H1 (cell line): ENCODE measurements around the gene GJE1. TPM values are rescaled to one million over a fixed set of nuclear protein-coding genes. Genes with fewer than 3 reads are reported as not detected.

Source experiments
- CTCF ChIA-PET: fragments of 300-600 bp; sonication (Branson Sonifier 250); formaldehyde crosslinking; loops from one replicate; lab custom pipeline; 2021; ENCODE audit not compliant: partially characterized antibody; lab: Charles Lee
- POLR2A ChIA-PET: fragments of 300-600 bp; sonication (Branson Sonifier 250); formaldehyde crosslinking; loops from one replicate; lab custom pipeline; 2021; ENCODE audit warnings: inconsistent platforms; ENCODE audit not compliant: partially characterized antibody; lab: Charles Lee
- DNase-seq, 2 experiments: peaks; one replicate each; pipeline versions ENCODE4 v3.0.0 to v3.0.0-alpha.2; 2010 to 2022; ENCODE audit warnings: low spot score in 2 of 2, low read depth in 1 of 2, mixed read lengths in 1 of 2
- FAIRE-seq: peaks from 2 replicates; lab custom pipeline; 2011; peaks lifted over from hg19 to GRCh38; lab: Jason Lieb, UNC
- H2AFZ ChIP-seq: 2 replicates; pipeline ENCODE4 v1.8.1; 2012; ENCODE audit warnings: low read length, inconsistent platforms
- H2AK5ac ChIP-seq: 2 replicates; pipeline ENCODE4 v1.6.1; 2013; ENCODE audit warnings: low read depth, low read length
- H2BK120ac ChIP-seq: replicated peaks from 2 replicates; pipeline ENCODE3; 2013; ENCODE audit warnings: low read depth, low read length, inconsistent platforms
- H2BK12ac ChIP-seq: 2 replicates; pipeline ENCODE4 v1.6.1; 2013; ENCODE audit warnings: low read depth, low read length
- H2BK15ac ChIP-seq: 2 replicates; pipeline ENCODE4 v1.6.1; 2013; ENCODE audit warnings: low read length
- H2BK20ac ChIP-seq: 2 replicates; pipeline ENCODE4 v1.6.1; 2013; ENCODE audit warnings: low read length
- H2BK5ac ChIP-seq: 2 replicates; pipeline ENCODE4 v1.6.1; 2013; ENCODE audit warnings: low read depth, low read length
- H3K14ac ChIP-seq: 2 replicates; pipeline ENCODE4 v1.6.1; 2013; ENCODE audit warnings: inconsistent platforms; ENCODE audit not compliant: insufficient read length
- H3K18ac ChIP-seq: 2 replicates; pipeline ENCODE4 v1.6.1; 2013; ENCODE audit warnings: low read length; ENCODE audit errors: extremely low read depth
- H3K23ac ChIP-seq: 2 replicates; pipeline ENCODE4 v1.6.1; 2013; ENCODE audit warnings: inconsistent platforms; ENCODE audit not compliant: insufficient read length
- H3K23me2 ChIP-seq: 2 replicates; pipeline ENCODE4 v1.6.1; 2013; ENCODE audit warnings: low read depth, low read length
- H3K27ac ChIP-seq: 2 replicates; pipeline ENCODE4 v1.6.1; 2011; ENCODE audit warnings: low read depth, low read length, inconsistent platforms
- H3K27me3 ChIP-seq, 4 experiments: replicated peaks in 1 of 4; 1 replicate in 1 of 4; 2 replicates in 3 of 4; pipeline versions ENCODE4 v1.6.1 to v1.8.1; 2011 to 2013; ENCODE audit warnings: low read length in 3 of 4, mild to moderate bottlenecking in 3 of 4, inconsistent platforms in 2 of 4, mixed read lengths in 2 of 4, moderate library complexity in 1 of 4; ENCODE audit not compliant: control insufficient read depth in 3 of 4, insufficient read depth in 3 of 4; ENCODE audit errors: extremely low read depth in 1 of 4
- H3K36me3 ChIP-seq, 4 experiments: 2 replicates each; pipeline versions ENCODE4 v1.6.1 to v1.8.1; 2011 to 2013; ENCODE audit warnings: mild to moderate bottlenecking in 4 of 4, low read length in 3 of 4, moderate library complexity in 2 of 4, control low read depth in 1 of 4, inconsistent platforms in 1 of 4; ENCODE audit not compliant: insufficient read depth in 4 of 4, control insufficient read depth in 2 of 4
- H3K4ac ChIP-seq: replicated peaks from 2 replicates; pipeline ENCODE3; 2013; ENCODE audit warnings: low read length, low read depth, mixed read lengths, inconsistent platforms; ENCODE audit not compliant: insufficient read length
- H3K4me1 ChIP-seq, 4 experiments: replicated peaks in 1 of 4; 1 replicate in 1 of 4; 2 replicates in 3 of 4; pipeline versions ENCODE4 v1.6.1 to v1.8.1; 2011 to 2013; ENCODE audit warnings: low read length in 3 of 4, inconsistent platforms in 2 of 4, mixed read lengths in 1 of 4; ENCODE audit not compliant: insufficient read depth in 4 of 4, control insufficient read depth in 3 of 4
- H3K4me2 ChIP-seq, 2 experiments: 2 replicates each; pipeline versions ENCODE4 v1.6.1 to v1.8.1; 2011 to 2013; ENCODE audit warnings: low read depth in 2 of 2, low read length in 2 of 2, control low read depth in 1 of 2, inconsistent platforms in 1 of 2, mild to moderate bottlenecking in 1 of 2; ENCODE audit not compliant: insufficient read depth in 1 of 2
- H3K4me3 ChIP-seq, 4 experiments: fragments of 200-600, 300-600 bp in 1 of 4; sonication (generic), shearing (Covaris generic), sonication (Bioruptor Twin) in 1 of 4; 2 replicates each; pipeline versions ENCODE4 v1.5.1 to v1.8.1; 2011 to 2016; ENCODE audit warnings: low read length in 4 of 4, low read depth in 3 of 4, control low read depth in 2 of 4, inconsistent platforms in 2 of 4, mild to moderate bottlenecking in 2 of 4, mixed read lengths in 1 of 4, moderate library complexity in 1 of 4; ENCODE audit not compliant: insufficient read depth in 2 of 4; ENCODE audit errors: extremely low read depth in 1 of 4
- H3K56ac ChIP-seq: replicated peaks from 2 replicates; pipeline ENCODE3; 2013; ENCODE audit warnings: low read depth, mild to moderate bottlenecking, mixed read lengths, low read length, inconsistent platforms; ENCODE audit not compliant: insufficient read length
- H3K79me1 ChIP-seq: 2 replicates; pipeline ENCODE4 v1.6.1; 2013; ENCODE audit warnings: low read depth, low read length, control low read depth
- H3K79me2 ChIP-seq, 2 experiments: 2 replicates each; pipeline versions ENCODE4 v1.6.1 to v1.8.1; 2012 to 2013; ENCODE audit warnings: low read length in 2 of 2, mild to moderate bottlenecking in 2 of 2, inconsistent platforms in 1 of 2; ENCODE audit not compliant: insufficient read depth in 2 of 2, control insufficient read depth in 1 of 2
- H3K9ac ChIP-seq, 4 experiments: replicated peaks in 1 of 4; 1 replicate in 1 of 4; 2 replicates in 3 of 4; pipeline versions ENCODE4 v1.6.1 to v1.8.1; 2011 to 2013; ENCODE audit warnings: low read depth in 3 of 4, low read length in 3 of 4, control low read depth in 2 of 4, mild to moderate bottlenecking in 2 of 4, moderate library complexity in 2 of 4, inconsistent platforms in 1 of 4; ENCODE audit errors: extremely low read depth in 1 of 4
- H3K9me3 ChIP-seq, 2 experiments: 2 replicates each; pipeline versions ENCODE4 v1.6.1 to v1.8.1; 2012 to 2013; ENCODE audit warnings: mild to moderate bottlenecking in 2 of 2, moderate library complexity in 2 of 2, control low read depth in 1 of 2, inconsistent platforms in 1 of 2, low read depth in 1 of 2, low read length in 1 of 2, mixed read lengths in 1 of 2; ENCODE audit not compliant: insufficient read depth in 2 of 2
- H4K20me1 ChIP-seq, 2 experiments: replicated peaks in 1 of 2; 2 replicates each; pipeline versions ENCODE3 to v1.8.1; 2011 to 2013; ENCODE audit warnings: inconsistent platforms in 2 of 2, low read length in 2 of 2, mild to moderate bottlenecking in 1 of 2; ENCODE audit not compliant: insufficient read depth in 2 of 2, control insufficient read depth in 1 of 2
- H4K5ac ChIP-seq: 2 replicates; pipeline ENCODE4 v1.6.1; 2013; ENCODE audit warnings: low read length, low read depth, mixed read lengths, inconsistent platforms; ENCODE audit not compliant: insufficient read length
- H4K8ac ChIP-seq: 2 replicates; pipeline ENCODE4 v1.8.0; 2013; ENCODE audit warnings: mild to moderate bottlenecking, moderate library complexity, low read length, inconsistent platforms; ENCODE audit not compliant: insufficient read depth; ENCODE audit errors: extremely low read depth
- H4K91ac ChIP-seq: replicated peaks from 2 replicates; pipeline ENCODE3; 2013; ENCODE audit warnings: low read length, mixed read lengths, inconsistent platforms; ENCODE audit not compliant: insufficient read length
- BACH1 ChIP-seq: IDR thresholded peaks from 2 replicates; pipeline ENCODE4 v1.6.1; 2012; ENCODE audit warnings: low read length, improper control_type of control experiment
- WGBS, 2 experiments: shearing (Covaris generic) in 1 of 2; methylation state at CpG; one replicate each; pipeline versions ENCODE4 v1.1.6 to v1.1.7; 2013 to 2015; ENCODE audit warnings: low lambda C conversion rate in 2 of 2, mixed read lengths in 2 of 2, inconsistent platforms in 1 of 2, low coverage in 1 of 2, missing lambda C conversion rate in 1 of 2; ENCODE audit not compliant: insufficient replicate concordance in 2 of 2, insufficient coverage in 1 of 2, insufficient read length in 1 of 2; ENCODE audit errors: extremely low coverage in 1 of 2, missing lambda C conversion rate in 1 of 2; 5-methylcytosine and 5-hydroxymethylcytosine counted together
- polyA plus RNA-seq, 7 experiments: library from polyadenylated mRNA; depleted of rRNA in 3 of 7; stranded (reverse) in 5 of 7; unstranded in 2 of 7; fragments of >200 nt in 5 of 7; fragments of 200-250 nt in 2 of 7; gene quantifications; 1 replicate in 5 of 7; 2 replicates in 1 of 7; 4 replicates in 1 of 7; pipeline versions ENCODE4 v1.2.1 to v1.2.3, GENCODE V29; 2011 to 2013; ENCODE audit warnings: missing spikeins in 2 of 7, mixed read lengths in 2 of 7
- total RNA-seq: library from RNA; stranded (reverse); fragmentation: NEBNext Ultra II Directional; extraction: Animal tissue kit (Norgen Biotek cat#: 25700); gene quantifications from 2 replicates; pipeline ENCODE4 v1.2.1, GENCODE V29; 2021

The GJE1 gene
- total and polyA plus RNA-seq, 2 of the 8 experiments (the other 6 are each of a cell fraction or from before 2014, with no cell fraction given), result not detected

DNA sequence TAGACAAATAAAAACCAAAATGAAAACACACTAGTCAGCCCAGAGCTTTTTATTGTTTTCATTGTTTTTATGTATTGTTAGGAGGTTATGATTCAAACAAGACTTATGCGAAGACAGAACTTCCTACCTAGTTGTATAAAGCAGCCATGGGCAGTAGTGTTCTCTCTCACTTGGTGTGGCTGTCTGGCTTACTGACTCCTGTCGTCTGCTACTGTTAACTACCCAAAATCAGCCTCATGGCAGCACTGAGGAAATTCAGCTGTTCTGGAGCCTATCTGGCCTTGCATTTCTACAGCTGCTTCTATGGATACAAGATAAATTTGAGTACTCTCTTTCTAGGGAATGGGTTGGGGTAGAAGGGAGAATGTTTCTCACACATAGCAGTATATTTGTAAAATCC, 34.8 kb downstream of the GJE1 start:
- 92% methylated on average over 2 of the region's 2 CpGs; no CpG with 5 or more reads in 1 of the 2 experiments for WGBS, 2 experiments
- Histone ChIP-seq H3K9me3 (no peaks in the 10 kb centered on the region), H4K91ac (no peak overlapping the region), H3K4me1 (no peaks in the 10 kb centered on the region), H2BK20ac (no peak overlapping the region), H4K20me1 (peaks cover 0 to 3% of the 10 kb centered on the region in 2 experiments), H3K27ac (no peak overlapping the region), H2BK15ac (no peak overlapping the region), H3K4me3 (no peak overlapping the region), H3K27me3 (no peaks in the 10 kb centered on the region), H3K36me3 (peaks cover 0 to 30% (median 11%) of the 10 kb centered on the region in 4 experiments; a peak in 6 of 8 replicates), H2BK5ac (no peak overlapping the region), H3K56ac (no peak overlapping the region), H3K14ac (no peak overlapping the region), H3K9ac (no peak overlapping the region), H4K5ac (no peak overlapping the region), H3K4ac (no peak overlapping the region), H2BK12ac (no peak overlapping the region), H3K79me2 (peaks cover 0 to 31% of the 10 kb centered on the region in 2 experiments; a peak in 2 of 4 replicates), H4K8ac (no peak overlapping the region), H3K23ac (no peak overlapping the region), H2AK5ac (no peak overlapping the region), H3K18ac (no peak overlapping the region), H3K79me1 (no peaks in the 10 kb centered on the region), H2AFZ (no peak overlapping the region), H3K23me2 (no peaks in the 10 kb centered on the region), H3K4me2 (no peak overlapping the region)
- ChIA-PET POLR2A (no interaction called here), CTCF (interaction anchor here (1.6 to 8.2 kb wide), 2 partner anchors 12 to 40 kb away, joined by 3 to 47 read pairs; no protein-coding TSS in a partner anchor)
- FAIRE-seq, result no peak
- DNase-seq, result no peak
- no peak for TF ChIP-seq BACH1
- TF ChIP-seq, all 59 proteins: peak for 0
- H2BK120ac ChIP-seq, result no peak overlapping the region
